GM23338 (cell line): ENCODE results near the gene RORB. TPM values are rescaled to one million over a fixed set of nuclear protein-coding genes. Genes with fewer than 3 reads are reported as not detected.

Experiments used
- ATAC-seq: fragments of 200-7000 bp; cut with Tn5 transposase; 3 replicates; pipeline ENCODE4 v1.9.1; 2020
- DNase-seq: peaks from one replicate; pipeline ENCODE4 v3.0.0-alpha.2; 2015; ENCODE audit warnings: low spot score
- H2AFZ ChIP-seq: fragments of 200-600 bp; sonication (generic); 2 replicates; pipeline ENCODE4 v1.8.0; 2016; ENCODE audit warnings: antibody characterized with exemption, mild to moderate bottlenecking, moderate library complexity
- H3F3A ChIP-seq: fragments of 200-600 bp; sonication (generic); replicated peaks from 2 replicates; pipeline ENCODE4 v1.8.0; 2017; ENCODE audit warnings: antibody characterized with exemption, mixed run types, low read depth
- H3K27ac ChIP-seq: fragments of 200-600 bp; sonication (generic); 2 replicates; pipeline ENCODE4 v1.6.1; 2016; ENCODE audit warnings: low read depth
- H3K27me3 ChIP-seq: fragments of 200-600 bp; sonication (generic); 2 replicates; pipeline ENCODE4 v1.8.0; 2016; ENCODE audit warnings: mild to moderate bottlenecking, mixed run types, moderate library complexity; ENCODE audit not compliant: insufficient read depth
- H3K36me3 ChIP-seq: fragments of 200-600 bp; sonication (generic); 2 replicates; pipeline ENCODE4 v1.8.0; 2016; ENCODE audit warnings: mild to moderate bottlenecking; ENCODE audit not compliant: insufficient read depth
- H3K4me1 ChIP-seq: fragments of 200-600 bp; sonication (generic); 2 replicates; pipeline ENCODE4 v1.8.0; 2016; ENCODE audit warnings: mild to moderate bottlenecking, moderate library complexity; ENCODE audit not compliant: insufficient read depth
- H3K4me2 ChIP-seq: fragments of 200-600 bp; sonication (generic); 2 replicates; pipeline ENCODE4 v1.7.1; 2017; ENCODE audit warnings: mixed run types
- H3K4me3 ChIP-seq: fragments of 200-600 bp; sonication (generic); 2 replicates; pipeline ENCODE4 v1.6.1; 2016; ENCODE audit warnings: mixed run types
- H3K79me2 ChIP-seq: fragments of 200-600 bp; sonication (generic); replicated peaks from 2 replicates; pipeline ENCODE4 v1.8.0; 2017; ENCODE audit warnings: mild to moderate bottlenecking; ENCODE audit not compliant: insufficient read depth
- H3K9me2 ChIP-seq: fragments of 200-600 bp; sonication (generic); 2 replicates; pipeline ENCODE4 v1.8.0; 2017; ENCODE audit not compliant: insufficient read depth
- H4K20me1 ChIP-seq: fragments of 200-600 bp; sonication (generic); replicated peaks from 2 replicates; pipeline ENCODE4 v1.8.0; 2017; ENCODE audit warnings: mild to moderate bottlenecking; ENCODE audit not compliant: insufficient read depth
- H3K27ac Mint-ChIP-seq: 2 replicates; pipeline ENCODE4 v1.8.0; 2020; ENCODE audit warnings: inconsistent platforms, mild to moderate bottlenecking, moderate library complexity, mixed read lengths
- H3K27me3 Mint-ChIP-seq: 3 replicates; pipeline ENCODE4 v1.8.0; 2022; ENCODE audit warnings: low read depth, mild to moderate bottlenecking, moderate library complexity, mixed read lengths, inconsistent platforms; ENCODE audit not compliant: insufficient read depth, poor library complexity
- H3K36me3 Mint-ChIP-seq: 3 replicates; pipeline ENCODE4 v1.8.0; 2021; ENCODE audit warnings: low read depth, mild to moderate bottlenecking, inconsistent platforms, moderate library complexity, mixed read lengths
- H3K4me1 Mint-ChIP-seq: 3 replicates; pipeline ENCODE4 v1.8.0; 2020; ENCODE audit warnings: mild to moderate bottlenecking, inconsistent platforms, mixed read lengths
- H3K4me3 Mint-ChIP-seq: 3 replicates; pipeline ENCODE4 v1.8.0; 2021; ENCODE audit warnings: moderate library complexity, mild to moderate bottlenecking, inconsistent platforms, mixed read lengths
- H3K9me3 Mint-ChIP-seq: 3 replicates; pipeline ENCODE4 v1.8.0; 2020; ENCODE audit warnings: moderate library complexity, mild to moderate bottlenecking, inconsistent platforms, mixed read lengths
- CREB1 ChIP-seq: fragments of 250-450 bp; sonication (Bioruptor Pico); IDR thresholded peaks from 2 replicates; pipeline ENCODE4 v1.5.0; 2020; ENCODE audit warnings: low read depth, mild to moderate bottlenecking, moderate library complexity
- EZH2 ChIP-seq: fragments of 200-600 bp; sonication (generic); IDR thresholded peaks from one replicate; pipeline ENCODE4 v1.8.0; 2017; ENCODE audit warnings: antibody characterized with exemption, mild to moderate bottlenecking, low read depth; ENCODE audit not compliant: unreplicated experiment
- EZH2phosphoT487 ChIP-seq: fragments of 200-600 bp; sonication (generic); IDR thresholded peaks from one replicate; pipeline ENCODE4 v1.8.1; 2018; ENCODE audit warnings: antibody characterized with exemption; ENCODE audit not compliant: unreplicated experiment
- NANOG ChIP-seq: IDR thresholded peaks from 2 replicates; pipeline ENCODE4 v1.6.1; 2016; ENCODE audit warnings: antibody characterized with exemption, borderline replicate concordance
- POLR2AphosphoS5 ChIP-seq: IDR thresholded peaks from 2 replicates; pipeline ENCODE4 v1.6.1; 2016; ENCODE audit warnings: antibody characterized with exemption, low read depth
- ZNF114 ChIP-seq: fragments of 250-450 bp; sonication (Bioruptor Pico); IDR thresholded peaks from 2 replicates; pipeline ENCODE4 v1.5.0; 2020; ENCODE audit warnings: mild to moderate bottlenecking, moderate library complexity
- ZNF331 ChIP-seq: fragments of 250-450 bp; sonication (Bioruptor Pico); IDR thresholded peaks from 2 replicates; pipeline ENCODE4 v1.5.0; 2020; ENCODE audit warnings: low read depth, mild to moderate bottlenecking, moderate library complexity
- polyA plus RNA-seq: library from polyadenylated mRNA; unstranded; fragments of >200 nt; fragmentation: Nextera tagmentation; extraction: Ambion mirVana; gene quantifications from 2 replicates; pipeline ENCODE4 v1.2.1, GENCODE V29; 2016
- total RNA-seq: library from RNA; depleted of rRNA; stranded (reverse); fragments of >200 nt; shearing (Covaris generic); gene quantifications from 2 replicates; pipeline ENCODE4 v1.2.3, GENCODE V29; 2014
- TF ChIP-seq, protein P1 (sequence below): fragments of 250-450 bp; sonication (Bioruptor Pico); IDR thresholded peaks from 2 replicates; pipeline ENCODE4 v1.5.0; 2020; ENCODE audit warnings: mild to moderate bottlenecking, moderate library complexity
- TF ChIP-seq, protein P2 (sequence below), 2 experiments: fragments of 200-600 bp in 1 of 2; sonication (generic) in 1 of 2; conservative IDR thresholded peaks; 2 replicates each; pipeline versions ENCODE4 v1.5.1 to v1.6.1; 2016 to 2017; ENCODE audit warnings: antibody characterized with exemption in 2 of 2, low read depth in 2 of 2, mild to moderate bottlenecking in 2 of 2, moderate library complexity in 1 of 2

The RORB gene
- total and polyA plus RNA-seq, 2 experiments from 2014 or later, result 1.2 to 4.5 TPM

DNA sequence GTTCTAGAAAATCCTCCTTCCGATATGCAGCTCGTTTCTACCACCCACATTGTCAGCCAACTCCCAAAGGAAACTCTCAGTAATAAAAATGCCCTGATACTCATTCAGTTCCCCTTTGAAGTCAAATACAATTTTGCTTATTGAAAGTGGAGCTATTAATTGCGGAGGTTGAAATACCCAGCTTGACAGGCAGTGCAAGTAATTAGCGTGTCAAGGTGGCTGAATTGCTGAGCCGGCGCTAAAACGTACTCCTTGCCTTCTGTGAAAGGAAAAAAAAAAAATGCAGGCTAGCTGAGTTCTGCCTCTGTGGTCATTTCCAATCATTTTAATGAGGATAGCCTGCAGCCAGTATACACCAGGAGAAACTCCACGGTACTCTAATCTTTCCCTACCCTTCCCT is 165.5 kb downstream of the RORB start (continued):
- TF ChIP-seq, protein P1, sequence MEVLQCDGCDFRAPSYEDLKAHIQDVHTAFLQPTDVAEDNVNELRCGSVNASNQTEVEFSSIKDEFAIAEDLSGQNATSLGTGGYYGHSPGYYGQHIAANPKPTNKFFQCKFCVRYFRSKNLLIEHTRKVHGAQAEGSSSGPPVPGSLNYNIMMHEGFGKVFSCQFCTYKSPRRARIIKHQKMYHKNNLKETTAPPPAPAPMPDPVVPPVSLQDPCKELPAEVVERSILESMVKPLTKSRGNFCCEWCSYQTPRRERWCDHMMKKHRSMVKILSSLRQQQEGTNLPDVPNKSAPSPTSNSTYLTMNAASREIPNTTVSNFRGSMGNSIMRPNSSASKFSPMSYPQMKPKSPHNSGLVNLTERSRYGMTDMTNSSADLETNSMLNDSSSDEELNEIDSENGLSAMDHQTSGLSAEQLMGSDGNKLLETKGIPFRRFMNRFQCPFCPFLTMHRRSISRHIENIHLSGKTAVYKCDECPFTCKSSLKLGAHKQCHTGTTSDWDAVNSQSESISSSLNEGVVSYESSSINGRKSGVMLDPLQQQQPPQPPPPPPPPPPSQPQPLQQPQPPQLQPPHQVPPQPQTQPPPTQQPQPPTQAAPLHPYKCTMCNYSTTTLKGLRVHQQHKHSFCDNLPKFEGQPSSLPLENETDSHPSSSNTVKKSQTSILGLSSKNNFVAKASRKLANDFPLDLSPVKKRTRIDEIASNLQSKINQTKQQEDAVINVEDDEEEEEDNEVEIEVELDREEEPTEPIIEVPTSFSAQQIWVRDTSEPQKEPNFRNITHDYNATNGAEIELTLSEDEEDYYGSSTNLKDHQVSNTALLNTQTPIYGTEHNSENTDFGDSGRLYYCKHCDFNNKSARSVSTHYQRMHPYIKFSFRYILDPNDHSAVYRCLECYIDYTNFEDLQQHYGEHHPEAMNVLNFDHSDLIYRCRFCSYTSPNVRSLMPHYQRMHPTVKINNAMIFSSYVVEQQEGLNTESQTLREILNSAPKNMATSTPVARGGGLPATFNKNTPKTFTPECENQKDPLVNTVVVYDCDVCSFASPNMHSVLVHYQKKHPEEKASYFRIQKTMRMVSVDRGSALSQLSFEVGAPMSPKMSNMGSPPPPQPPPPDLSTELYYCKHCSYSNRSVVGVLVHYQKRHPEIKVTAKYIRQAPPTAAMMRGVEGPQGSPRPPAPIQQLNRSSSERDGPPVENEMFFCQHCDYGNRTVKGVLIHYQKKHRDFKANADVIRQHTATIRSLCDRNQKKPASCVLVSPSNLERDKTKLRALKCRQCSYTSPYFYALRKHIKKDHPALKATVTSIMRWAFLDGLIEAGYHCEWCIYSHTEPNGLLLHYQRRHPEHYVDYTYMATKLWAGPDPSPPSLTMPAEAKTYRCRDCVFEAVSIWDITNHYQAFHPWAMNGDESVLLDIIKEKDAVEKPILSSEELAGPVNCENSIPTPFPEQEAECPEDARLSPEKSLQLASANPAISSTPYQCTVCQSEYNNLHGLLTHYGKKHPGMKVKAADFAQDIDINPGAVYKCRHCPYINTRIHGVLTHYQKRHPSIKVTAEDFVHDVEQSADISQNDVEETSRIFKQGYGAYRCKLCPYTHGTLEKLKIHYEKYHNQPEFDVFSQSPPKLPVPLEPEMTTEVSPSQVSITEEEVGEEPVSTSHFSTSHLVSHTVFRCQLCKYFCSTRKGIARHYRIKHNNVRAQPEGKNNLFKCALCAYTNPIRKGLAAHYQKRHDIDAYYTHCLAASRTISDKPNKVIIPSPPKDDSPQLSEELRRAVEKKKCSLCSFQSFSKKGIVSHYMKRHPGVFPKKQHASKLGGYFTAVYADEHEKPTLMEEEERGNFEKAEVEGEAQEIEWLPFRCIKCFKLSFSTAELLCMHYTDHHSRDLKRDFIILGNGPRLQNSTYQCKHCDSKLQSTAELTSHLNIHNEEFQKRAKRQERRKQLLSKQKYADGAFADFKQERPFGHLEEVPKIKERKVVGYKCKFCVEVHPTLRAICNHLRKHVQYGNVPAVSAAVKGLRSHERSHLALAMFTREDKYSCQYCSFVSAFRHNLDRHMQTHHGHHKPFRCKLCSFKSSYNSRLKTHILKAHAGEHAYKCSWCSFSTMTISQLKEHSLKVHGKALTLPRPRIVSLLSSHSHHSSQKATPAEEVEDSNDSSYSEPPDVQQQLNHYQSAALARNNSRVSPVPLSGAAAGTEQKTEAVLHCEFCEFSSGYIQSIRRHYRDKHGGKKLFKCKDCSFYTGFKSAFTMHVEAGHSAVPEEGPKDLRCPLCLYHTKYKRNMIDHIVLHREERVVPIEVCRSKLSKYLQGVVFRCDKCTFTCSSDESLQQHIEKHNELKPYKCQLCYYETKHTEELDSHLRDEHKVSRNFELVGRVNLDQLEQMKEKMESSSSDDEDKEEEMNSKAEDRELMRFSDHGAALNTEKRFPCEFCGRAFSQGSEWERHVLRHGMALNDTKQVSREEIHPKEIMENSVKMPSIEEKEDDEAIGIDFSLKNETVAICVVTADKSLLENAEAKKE, result no peak

DNA sequence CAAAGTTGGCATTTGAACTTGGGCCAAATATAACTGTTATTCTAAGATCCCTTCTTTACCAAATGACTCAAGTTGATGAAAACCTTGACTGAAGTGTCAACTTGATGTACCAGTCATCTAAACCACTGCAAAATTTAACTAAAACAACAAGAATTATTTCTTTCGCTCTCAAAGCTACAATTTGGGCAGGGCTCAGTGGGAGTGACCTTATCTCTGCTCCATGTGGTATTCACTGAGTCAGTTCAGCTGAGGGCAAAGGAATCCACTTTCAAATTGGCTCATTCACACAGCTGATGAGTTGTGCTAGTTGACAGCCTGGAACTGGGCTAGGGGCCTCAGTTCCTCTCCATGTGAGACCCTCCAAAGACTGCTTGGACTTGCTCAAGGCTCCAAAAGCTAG is 166.3 kb downstream of the RORB start:
- H3K36me3 Mint-ChIP-seq, result no peaks in the 10 kb centered on the region
- Histone ChIP-seq H3K36me3 (no peaks in the 10 kb centered on the region), H3K9me2 (peaks cover 2% of the 10 kb centered on the region; the same call in 1 of the 2 replicates), H4K20me1 (no peaks in the 10 kb centered on the region), H3K4me2 (no peak overlapping the region), H3K79me2 (no peaks in the 10 kb centered on the region), H3K4me1 (no peaks in the 10 kb centered on the region), H3K27me3 (no peaks in the 10 kb centered on the region), H3K4me3 (no peak overlapping the region), H3F3A (no peaks in the 10 kb centered on the region), H3K27ac (no peak overlapping the region), H2AFZ (no peak overlapping the region)
- DNase-seq (no peak), ATAC-seq (no peak)
- H3K4me3 Mint-ChIP-seq, result no peak overlapping the region
- H3K4me1 Mint-ChIP-seq, result no peaks in the 10 kb centered on the region
- no peak overlapping the region for H3K27ac Mint-ChIP-seq
- no peaks in the 10 kb centered on the region for H3K9me3 Mint-ChIP-seq
- no peaks in the 10 kb centered on the region for H3K27me3 Mint-ChIP-seq
- TF ChIP-seq POLR2AphosphoS5 (no peak), ZNF114 (CRISPR knock-in tag) (no peak), EZH2 (no peak), ZNF331 (no peak), NANOG (no peak), EZH2phosphoT487 (no peak), CREB1 (CRISPR knock-in tag) (no peak)
- TF ChIP-seq, protein P2, sequence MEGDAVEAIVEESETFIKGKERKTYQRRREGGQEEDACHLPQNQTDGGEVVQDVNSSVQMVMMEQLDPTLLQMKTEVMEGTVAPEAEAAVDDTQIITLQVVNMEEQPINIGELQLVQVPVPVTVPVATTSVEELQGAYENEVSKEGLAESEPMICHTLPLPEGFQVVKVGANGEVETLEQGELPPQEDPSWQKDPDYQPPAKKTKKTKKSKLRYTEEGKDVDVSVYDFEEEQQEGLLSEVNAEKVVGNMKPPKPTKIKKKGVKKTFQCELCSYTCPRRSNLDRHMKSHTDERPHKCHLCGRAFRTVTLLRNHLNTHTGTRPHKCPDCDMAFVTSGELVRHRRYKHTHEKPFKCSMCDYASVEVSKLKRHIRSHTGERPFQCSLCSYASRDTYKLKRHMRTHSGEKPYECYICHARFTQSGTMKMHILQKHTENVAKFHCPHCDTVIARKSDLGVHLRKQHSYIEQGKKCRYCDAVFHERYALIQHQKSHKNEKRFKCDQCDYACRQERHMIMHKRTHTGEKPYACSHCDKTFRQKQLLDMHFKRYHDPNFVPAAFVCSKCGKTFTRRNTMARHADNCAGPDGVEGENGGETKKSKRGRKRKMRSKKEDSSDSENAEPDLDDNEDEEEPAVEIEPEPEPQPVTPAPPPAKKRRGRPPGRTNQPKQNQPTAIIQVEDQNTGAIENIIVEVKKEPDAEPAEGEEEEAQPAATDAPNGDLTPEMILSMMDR (conservative IDR thresholded peaks at IDR 0.05; ENCODE audit: low read depth in 2 of 2), result no peak
- TF ChIP-seq, protein P1, result no peak
